HCT116 (cell line): ENCODE results near the gene INO80C. TPM values are rescaled to one million over a fixed set of nuclear protein-coding genes. Genes with fewer than 3 reads are reported as not detected.

Source experiments
- ATAC-seq: fragments of 200-7000 bp; cut with Tn5 transposase; 2 replicates; pipeline ENCODE4 v1.9.1; 2020; ENCODE audit warnings: mild to moderate bottlenecking, moderate library complexity
- BruUV-seq: library from RNA; stranded (reverse); fragments of 400-500 nt; replicated peaks from 2 replicates; lab custom pipeline; 2021; lab: Mats Ljungman, UMichigan
- CTCF ChIA-PET: fragments of 300-600 bp; sonication (Branson Sonifier 250); formaldehyde crosslinking; loops from one replicate; lab custom pipeline; 2021; ENCODE audit warnings: antibody characterized with exemption; lab: Charles Lee
- POLR2A ChIA-PET: fragments of 300-600, 350-600 bp; sonication (Branson Sonifier 250); formaldehyde crosslinking; loops from one replicate; lab custom pipeline; 2021; ENCODE audit warnings: antibody characterized with exemption; lab: Charles Lee
- RAD21 ChIA-PET, 2 experiments: fragments of 300-600 bp; sonication (Branson Sonifier 250); formaldehyde crosslinking; loops; one replicate each; lab custom pipeline; 2023; ENCODE audit warnings: low total read pairs in 2 of 2; ENCODE audit not compliant: uncharacterized antibody in 2 of 2, unreplicated experiment in 2 of 2, low non-redundant PET in 1 of 2; lab: Charles Lee
- DNase-seq: peaks from one replicate; pipeline ENCODE4 v3.0.0-alpha.2; 2010; ENCODE audit warnings: low read depth, low spot score
- H2AFZ ChIP-seq: fragments of 200-600 bp; shearing (Covaris generic), sonication (generic); 2 replicates; pipeline ENCODE4 v1.6.1; 2017; ENCODE audit warnings: low read depth, mixed run types, mixed read lengths, antibody characterized with exemption, low read length; ENCODE audit not compliant: poor library complexity, severe bottlenecking
- H3K27ac ChIP-seq: 2 replicates; pipeline ENCODE4 v1.5.1; 2012; ENCODE audit warnings: low read depth, low read length
- H3K27me3 ChIP-seq: fragments of 200-600 bp; sonication (generic); 2 replicates; pipeline ENCODE4 v1.6.1; 2016; ENCODE audit warnings: mixed run types, low read length, mixed read lengths; ENCODE audit not compliant: insufficient read depth
- H3K36me3 ChIP-seq, 2 experiments: fragments of 200-500 bp in 1 of 2; fragments of 200-600 bp in 1 of 2; sonication (Bioruptor generic) in 1 of 2; sonication (generic) in 1 of 2; 2 replicates each; pipeline versions ENCODE4 v1.5.1 to v1.6.1; 2014 to 2016; ENCODE audit warnings: low read length in 2 of 2, inconsistent platforms in 1 of 2, mixed read lengths in 1 of 2, mixed run types in 1 of 2; ENCODE audit not compliant: insufficient read depth in 2 of 2, control insufficient read depth in 1 of 2
- H3K4me1 ChIP-seq, 2 experiments: fragments of 200-600 bp in 1 of 2; sonication (generic) in 1 of 2; 2 replicates each; pipeline versions ENCODE4 v1.5.1 to v1.6.1; 2012 to 2017; ENCODE audit warnings: low read length in 2 of 2, inconsistent platforms in 1 of 2, mild to moderate bottlenecking in 1 of 2, mixed read lengths in 1 of 2, mixed run types in 1 of 2, moderate library complexity in 1 of 2; ENCODE audit not compliant: insufficient read depth in 2 of 2, control insufficient read depth in 1 of 2
- H3K4me2 ChIP-seq: fragments of 200-600 bp; sonication (generic); 2 replicates; pipeline ENCODE4 v1.6.1; 2017; ENCODE audit warnings: mixed run types, low read length, mixed read lengths
- H3K4me3 ChIP-seq, 2 experiments: fragments of 200-600 bp in 1 of 2; sonication (generic) in 1 of 2; replicated peaks in 1 of 2; 2 replicates each; pipeline ENCODE4 v1.5.1; 2011 to 2016; ENCODE audit warnings: low read length in 2 of 2, control low read depth in 1 of 2, low read depth in 1 of 2, mild to moderate bottlenecking in 1 of 2, mixed read lengths in 1 of 2, mixed run types in 1 of 2
- H3K79me2 ChIP-seq: fragments of 200-600 bp; sonication (generic); 2 replicates; pipeline ENCODE4 v1.6.1; 2017; ENCODE audit warnings: mild to moderate bottlenecking, mixed run types, low read length, moderate library complexity, mixed read lengths; ENCODE audit not compliant: insufficient read depth
- H3K9ac ChIP-seq: fragments of 200-600 bp; sonication (generic); 2 replicates; pipeline ENCODE4 v1.6.1; 2016; ENCODE audit warnings: low read length, mixed read lengths
- H3K9me2 ChIP-seq: fragments of 200-600 bp; sonication (generic), shearing (Covaris generic); 2 replicates; pipeline ENCODE4 v1.6.1; 2017; ENCODE audit warnings: mixed run types, mild to moderate bottlenecking, moderate library complexity; ENCODE audit not compliant: insufficient read depth
- H3K9me3 ChIP-seq, 2 experiments: fragments of 200-500 bp in 1 of 2; fragments of 200-600 bp in 1 of 2; sonication (Bioruptor generic) in 1 of 2; sonication (generic) in 1 of 2; 2 replicates each; pipeline ENCODE4 v1.6.1; 2014 to 2017; ENCODE audit warnings: low read length in 2 of 2, mixed read lengths in 2 of 2, inconsistent platforms in 1 of 2, low read depth in 1 of 2, mild to moderate bottlenecking in 1 of 2, mixed run types in 1 of 2, moderate library complexity in 1 of 2; ENCODE audit not compliant: control insufficient read depth in 1 of 2, insufficient read depth in 1 of 2
- H4K20me1 ChIP-seq: fragments of 200-600 bp; sonication (generic), shearing (Covaris generic); 2 replicates; pipeline ENCODE4 v1.6.1; 2017; ENCODE audit warnings: mixed run types, mild to moderate bottlenecking, moderate library complexity; ENCODE audit not compliant: insufficient read depth
- CBX3 ChIP-seq: IDR thresholded peaks from 2 replicates; pipeline ENCODE4 v1.6.1; 2012; ENCODE audit warnings: low read depth
- CEBPB ChIP-seq: IDR thresholded peaks from 2 replicates; pipeline ENCODE4 v1.6.1; 2012; ENCODE audit warnings: low read depth
- EZH2 ChIP-seq: fragments of 200-600 bp; sonication (generic); IDR thresholded peaks from 2 replicates; pipeline ENCODE4 v1.6.1; 2017; ENCODE audit warnings: antibody characterized with exemption, mixed run types
- JUND ChIP-seq: IDR thresholded peaks from 2 replicates; pipeline ENCODE4 v1.6.1; 2012
- POLR2A ChIP-seq: IDR thresholded peaks from 2 replicates; pipeline ENCODE4 v1.7.0; 2011; ENCODE audit warnings: borderline replicate concordance; ENCODE audit not compliant: insufficient read depth, insufficient read length; ENCODE audit errors: extremely low read depth
- SP1 ChIP-seq: IDR thresholded peaks from 2 replicates; pipeline ENCODE4 v1.6.1; 2012; ENCODE audit warnings: low read depth
- YY1 ChIP-seq: IDR thresholded peaks from 2 replicates; pipeline ENCODE4 v1.6.1; 2011; ENCODE audit warnings: low read length, low read depth, moderate library complexity, mild to moderate bottlenecking; ENCODE audit not compliant: insufficient replicate concordance; ENCODE audit errors: extremely low read depth
- ZFX ChIP-seq: fragments of 450-650 bp; IDR thresholded peaks from 2 replicates; pipeline ENCODE4 v1.6.1; 2017
- ZNF274 ChIP-seq: fragments of 200-500 bp; sonication (Bioruptor generic); IDR thresholded peaks from 2 replicates; pipeline ENCODE4 v1.6.1; 2014; ENCODE audit warnings: mild to moderate bottlenecking, low read depth, low read length, inconsistent platforms
- intact Hi-C: fragments of 100-400 bp; cut with micrococcal nuclease; formaldehyde crosslinking; loops from 2 replicates; pipeline ENCODE4 v1.10.0; 2022
- total RNA-seq: library from RNA; stranded (reverse); gene quantifications from one replicate; pipeline ENCODE4 v1.2.1, GENCODE V29; 2021; ENCODE audit not compliant: unreplicated experiment
- TF ChIP-seq, protein P1 (sequence below): IDR thresholded peaks from 2 replicates; pipeline ENCODE4 v1.6.1; 2012
- TF ChIP-seq, protein P2 (sequence below): IDR thresholded peaks from 2 replicates; pipeline ENCODE4 v1.6.1; 2011; ENCODE audit warnings: mild to moderate bottlenecking, low read length, moderate library complexity; ENCODE audit not compliant: insufficient replicate concordance; ENCODE audit errors: extremely low read depth

Gene INO80C
- total RNA-seq, 1 experiment from 2014 or later: 30.7 TPM

DNA sequence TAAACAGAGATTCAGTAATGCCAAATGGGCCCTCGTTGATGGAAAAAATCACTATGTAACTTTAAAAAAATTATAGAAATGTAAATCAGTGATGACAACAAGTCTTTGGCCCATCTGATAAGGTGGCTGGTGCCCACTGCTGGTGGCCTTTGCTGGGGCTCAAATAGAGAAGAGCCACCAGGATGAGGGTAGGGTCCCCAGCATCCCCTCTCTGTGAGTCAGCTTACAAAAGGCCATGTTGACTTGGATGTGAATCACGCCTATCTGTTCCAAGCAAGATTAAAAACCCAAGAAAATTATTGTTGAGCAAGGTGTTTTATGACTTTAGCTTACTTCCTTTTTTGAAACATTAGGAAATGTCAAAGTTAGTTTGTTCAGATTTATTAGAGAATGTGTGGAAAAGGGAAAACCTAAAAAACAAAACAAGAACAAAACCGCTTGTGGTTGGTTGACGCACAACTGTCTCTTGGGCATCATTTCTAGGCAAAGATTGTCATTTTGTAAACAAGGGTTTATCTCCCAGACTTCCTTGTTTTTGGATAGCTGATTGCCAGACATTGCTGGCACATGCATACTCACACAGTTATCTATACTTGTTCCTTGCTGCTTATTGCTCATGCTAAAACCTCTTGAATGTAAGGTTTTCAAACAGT lies 66.9 kb downstream of the INO80C start:
- intact Hi-C loops: no loop called here
- H3K4me1 ChIP-seq: no peaks in the 10 kb centered on the region
- H3K27me3 ChIP-seq: no peaks in the 10 kb centered on the region
- H3K79me2 ChIP-seq: no peaks in the 10 kb centered on the region
- H3K27ac ChIP-seq: no peak overlapping the region
- no peak overlapping the region for H2AFZ ChIP-seq
- H3K9me3 ChIP-seq: no peaks in the 10 kb centered on the region
- ATAC-seq: no peak
- TF ChIP-seq, protein P1, sequence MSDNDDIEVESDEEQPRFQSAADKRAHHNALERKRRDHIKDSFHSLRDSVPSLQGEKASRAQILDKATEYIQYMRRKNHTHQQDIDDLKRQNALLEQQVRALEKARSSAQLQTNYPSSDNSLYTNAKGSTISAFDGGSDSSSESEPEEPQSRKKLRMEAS: no peak
- TF ChIP-seq CBX3 (no peak), CEBPB (no peak), ZNF274 (no peak), ZFX (no peak), SP1 (no peak), YY1 (no peak), EZH2 (no peak), POLR2A (no peak), JUND (no peak)
- TF ChIP-seq, protein P2, sequence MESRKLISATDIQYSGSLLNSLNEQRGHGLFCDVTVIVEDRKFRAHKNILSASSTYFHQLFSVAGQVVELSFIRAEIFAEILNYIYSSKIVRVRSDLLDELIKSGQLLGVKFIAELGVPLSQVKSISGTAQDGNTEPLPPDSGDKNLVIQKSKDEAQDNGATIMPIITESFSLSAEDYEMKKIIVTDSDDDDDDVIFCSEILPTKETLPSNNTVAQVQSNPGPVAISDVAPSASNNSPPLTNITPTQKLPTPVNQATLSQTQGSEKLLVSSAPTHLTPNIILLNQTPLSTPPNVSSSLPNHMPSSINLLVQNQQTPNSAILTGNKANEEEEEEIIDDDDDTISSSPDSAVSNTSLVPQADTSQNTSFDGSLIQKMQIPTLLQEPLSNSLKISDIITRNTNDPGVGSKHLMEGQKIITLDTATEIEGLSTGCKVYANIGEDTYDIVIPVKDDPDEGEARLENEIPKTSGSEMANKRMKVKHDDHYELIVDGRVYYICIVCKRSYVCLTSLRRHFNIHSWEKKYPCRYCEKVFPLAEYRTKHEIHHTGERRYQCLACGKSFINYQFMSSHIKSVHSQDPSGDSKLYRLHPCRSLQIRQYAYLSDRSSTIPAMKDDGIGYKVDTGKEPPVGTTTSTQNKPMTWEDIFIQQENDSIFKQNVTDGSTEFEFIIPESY: no peak
- H3K9ac ChIP-seq: no peak overlapping the region
- no peaks in the 10 kb centered on the region for H4K20me1 ChIP-seq
- BruUV-seq: no TSS peak
- DNase-seq: no peak
- ChIA-PET RAD21 (no interaction called here), POLR2A (no interaction called here), CTCF (no interaction called here)
- H3K4me3 ChIP-seq: no peak overlapping the region
- H3K4me2 ChIP-seq: no peak overlapping the region
- no peaks in the 10 kb centered on the region for H3K36me3 ChIP-seq
- no peaks in the 10 kb centered on the region for H3K9me2 ChIP-seq
